Stimulated activated CD8-positive, alpha-beta memory T cell treated with anti-CD3 and anti-CD28 coated beads, Interleukin-4, amount 100 ng/mL, for 1 hour (primary cell): ENCODE results near the gene AP2A1.
"Not testable (repeated sequence)": the region's sequence is repeated elsewhere in the genome, so short reads cannot be mapped to it uniquely, and the experiment has no call there.

ENCODE experiments used
- DNase-seq, 2 donors: peaks; one replicate each; pipeline ENCODE4 v3.0.0-alpha.2; 2020; ENCODE audit warnings: low read depth in 2 of 2, low spot score in 1 of 2

AP2A1 gene

DNA sequence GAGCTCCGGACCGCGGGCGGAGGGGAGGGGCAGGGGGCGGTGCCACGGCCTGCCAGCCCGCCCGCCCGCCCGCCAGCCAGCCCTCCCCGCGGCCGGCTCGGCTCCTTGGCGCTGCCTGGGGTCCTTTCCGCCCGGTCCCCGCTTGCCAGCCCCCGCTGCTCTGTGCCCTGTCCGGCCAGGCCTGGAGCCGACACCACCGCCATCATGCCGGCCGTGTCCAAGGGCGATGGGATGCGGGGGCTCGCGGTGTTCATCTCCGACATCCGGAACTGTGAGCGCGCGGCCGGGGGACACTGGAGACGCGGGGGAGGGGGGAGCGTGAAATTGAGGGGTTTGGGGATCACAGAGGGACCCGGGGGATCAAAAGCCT, at the start of gene AP2A1:
Gene AP2A1 (plus strand): TSS at position 72 of the 370 bp plus-strand sequence. CDS start 133 bp downstream, at position 205.
- peak in 1 of 2 donors; percentile 20 for DNase-seq

DNA sequence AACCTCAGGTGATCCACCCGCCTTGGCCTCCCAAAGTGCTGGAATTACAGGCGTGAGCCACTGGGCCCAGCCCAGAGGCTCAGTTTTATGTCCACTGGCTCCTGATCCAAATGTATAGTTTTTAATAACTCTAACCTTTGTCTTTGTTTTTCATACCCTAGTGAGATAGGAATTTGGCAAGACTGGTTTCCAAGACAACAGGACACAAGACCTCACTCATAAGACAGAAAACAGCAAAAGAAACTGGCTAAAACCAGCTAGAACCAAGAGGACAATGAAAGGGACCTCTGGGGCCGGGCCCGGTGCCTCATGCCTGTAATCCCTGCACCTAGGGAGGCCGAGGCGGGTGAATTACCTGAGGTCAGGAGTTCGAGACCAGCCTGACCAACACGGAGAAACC, 48.3 kb upstream of the AP2A1 start:
- DNase-seq: no peak

DNA sequence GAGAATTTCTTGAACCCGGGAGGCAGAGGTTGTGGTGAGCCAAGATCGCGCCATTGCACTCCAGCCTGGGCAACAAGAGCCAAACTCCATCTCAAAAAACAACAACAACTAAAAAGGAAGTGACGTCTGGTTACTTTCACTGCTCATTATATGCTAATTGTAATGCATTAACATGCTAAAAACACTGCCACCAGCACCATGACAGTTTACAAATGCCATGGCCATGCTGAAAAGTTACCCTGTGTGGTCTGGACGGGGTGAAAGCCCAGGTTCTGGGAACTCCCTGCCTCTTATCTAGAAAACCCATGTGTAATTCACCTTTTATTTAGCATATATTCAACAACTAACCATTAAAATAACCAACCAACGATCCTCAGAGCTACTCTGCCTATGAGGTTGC, 47.8 kb upstream of the AP2A1 start:
- DNase-seq: no peak

DNA sequence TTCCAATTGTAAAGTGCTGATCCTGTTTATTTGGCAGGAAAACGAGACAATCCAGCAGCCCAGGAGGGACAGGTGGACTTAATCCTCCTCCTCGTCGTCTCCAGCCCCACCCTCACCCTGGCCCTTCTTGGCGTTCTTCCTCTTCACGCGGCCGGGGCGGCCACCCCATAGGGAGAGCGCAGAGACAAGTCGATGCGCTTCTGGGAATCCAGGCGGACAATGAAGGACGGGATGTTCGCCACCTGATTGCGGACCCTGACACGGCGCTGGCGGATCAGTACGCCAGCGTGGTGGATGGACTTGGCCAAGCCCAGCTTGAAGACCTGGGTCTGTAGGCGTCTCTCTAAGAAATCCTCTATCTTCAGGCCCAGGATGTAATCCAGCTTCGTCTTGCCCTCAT, 47.4 kb upstream of the AP2A1 start:
- DNase-seq: not testable (repeated sequence)

DNA sequence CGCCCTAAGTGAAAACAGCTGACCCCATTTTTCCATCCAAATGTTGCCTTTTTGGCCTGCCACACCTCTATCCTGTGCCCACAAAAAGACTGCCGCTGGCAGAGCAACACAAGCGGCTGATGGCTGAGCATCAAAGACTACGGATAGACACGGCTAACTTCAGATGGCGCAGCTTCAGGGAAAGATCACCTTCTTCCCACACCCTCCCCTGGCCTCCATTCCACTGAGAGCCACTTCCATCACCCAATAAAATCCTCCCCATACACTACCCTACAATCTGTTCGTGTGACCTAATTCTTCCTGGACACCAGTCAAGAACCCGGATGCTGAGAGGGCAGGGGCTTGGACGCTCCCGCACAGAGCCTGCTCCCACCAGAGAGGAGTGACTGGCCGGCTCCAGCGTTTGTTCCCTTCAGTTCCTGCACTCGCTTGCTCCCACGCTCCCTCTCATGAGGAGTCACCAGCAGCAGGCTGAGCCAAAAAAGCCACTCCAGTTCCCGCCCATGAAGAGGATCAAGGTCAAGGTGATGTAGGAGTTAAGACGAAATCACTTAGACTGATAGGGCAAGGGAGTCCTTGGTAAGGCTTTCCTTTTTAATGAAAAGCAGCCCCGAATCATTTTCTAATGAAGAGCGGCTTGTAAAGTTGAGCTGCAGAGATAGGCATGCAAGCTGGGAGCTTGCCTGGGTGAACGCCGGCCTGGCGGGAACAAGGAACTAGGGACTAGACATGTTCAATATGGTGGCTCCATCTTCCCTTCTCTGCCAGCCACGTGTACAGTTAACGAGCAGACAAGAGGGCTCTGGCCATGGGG, 39.4 kb upstream of the AP2A1 start:
- DNase-seq: no peak

DNA sequence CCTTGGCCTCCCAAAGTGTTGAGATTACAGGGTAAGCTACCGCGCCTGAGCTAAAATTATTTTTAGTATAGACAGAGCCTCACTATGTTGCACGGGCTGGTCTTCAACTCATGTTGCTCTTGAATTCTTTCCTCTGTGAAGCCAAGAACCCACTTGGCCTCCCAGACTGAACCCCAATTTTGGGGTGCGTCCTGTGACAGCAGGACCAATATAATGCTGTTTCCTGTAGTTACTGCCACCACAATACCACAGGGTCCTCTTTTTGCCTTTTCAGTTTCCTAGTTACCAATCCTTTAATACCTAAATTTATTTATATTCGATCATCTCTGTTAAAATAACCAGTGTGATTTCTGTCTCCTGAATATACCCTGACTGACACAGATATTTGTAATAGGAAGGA, 36.6 kb upstream of the AP2A1 start:
- no peak for DNase-seq

DNA sequence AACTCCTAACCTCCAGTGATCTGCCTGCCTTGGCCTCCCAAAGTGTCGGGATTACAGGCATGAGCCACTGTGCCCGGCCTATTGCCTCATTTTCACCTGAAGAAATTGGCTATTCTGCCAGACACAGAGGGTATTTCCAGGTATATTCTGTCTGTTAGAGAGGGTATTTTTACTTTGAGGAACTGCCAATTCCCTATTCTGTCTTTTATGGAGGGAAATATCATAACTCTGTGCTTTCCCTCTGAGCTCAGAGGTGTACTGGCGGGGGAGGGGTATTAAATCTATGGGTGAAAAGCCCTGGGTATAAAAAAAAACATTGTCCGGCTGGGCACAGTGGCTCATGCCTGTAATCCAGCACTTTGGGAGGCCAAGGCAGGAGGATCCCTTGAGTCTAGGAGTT, 28.5 kb upstream of the AP2A1 start:
- DNase-seq: no peak

DNA sequence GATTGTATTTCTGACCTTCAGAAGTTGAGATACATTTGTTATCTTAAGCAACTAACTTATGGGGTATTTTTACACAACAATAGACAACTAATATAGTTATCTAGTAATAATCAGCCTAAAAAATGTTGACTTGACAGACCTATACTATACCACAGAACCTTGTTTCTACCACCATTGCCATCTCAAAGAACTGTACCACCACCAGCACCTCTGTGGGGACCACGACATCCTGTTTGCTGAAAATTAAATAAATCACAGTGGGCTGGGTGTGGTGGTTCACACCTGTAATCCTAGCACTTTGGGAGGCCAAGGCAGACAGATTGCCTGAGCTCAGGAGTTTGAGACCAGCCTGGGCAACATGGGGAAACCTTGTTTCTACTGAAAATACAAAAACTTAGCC, 27.7 kb upstream of the AP2A1 start:
- DNase-seq: no peak

DNA sequence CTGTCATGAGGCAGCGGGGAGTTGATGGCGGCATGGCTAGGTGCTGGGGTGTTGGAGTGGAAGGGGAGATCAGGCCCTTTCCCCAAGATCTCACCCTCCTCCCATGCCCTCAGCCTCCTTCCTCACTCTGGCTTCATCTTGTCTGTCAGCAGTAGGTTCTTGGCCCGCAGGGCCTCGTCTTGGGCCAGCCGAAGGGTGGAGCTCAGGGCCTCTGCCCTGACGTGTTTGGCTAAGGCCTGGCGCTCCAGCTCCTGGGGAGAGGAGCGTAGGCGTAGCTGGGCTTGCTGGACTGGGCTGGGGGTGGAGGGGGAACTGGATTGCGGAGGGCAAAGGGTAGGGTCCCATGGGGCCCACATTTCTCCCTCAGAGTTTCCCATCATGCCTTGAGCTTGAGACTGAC, 26.9 kb upstream of the AP2A1 start:
- DNase-seq: no peak

DNA sequence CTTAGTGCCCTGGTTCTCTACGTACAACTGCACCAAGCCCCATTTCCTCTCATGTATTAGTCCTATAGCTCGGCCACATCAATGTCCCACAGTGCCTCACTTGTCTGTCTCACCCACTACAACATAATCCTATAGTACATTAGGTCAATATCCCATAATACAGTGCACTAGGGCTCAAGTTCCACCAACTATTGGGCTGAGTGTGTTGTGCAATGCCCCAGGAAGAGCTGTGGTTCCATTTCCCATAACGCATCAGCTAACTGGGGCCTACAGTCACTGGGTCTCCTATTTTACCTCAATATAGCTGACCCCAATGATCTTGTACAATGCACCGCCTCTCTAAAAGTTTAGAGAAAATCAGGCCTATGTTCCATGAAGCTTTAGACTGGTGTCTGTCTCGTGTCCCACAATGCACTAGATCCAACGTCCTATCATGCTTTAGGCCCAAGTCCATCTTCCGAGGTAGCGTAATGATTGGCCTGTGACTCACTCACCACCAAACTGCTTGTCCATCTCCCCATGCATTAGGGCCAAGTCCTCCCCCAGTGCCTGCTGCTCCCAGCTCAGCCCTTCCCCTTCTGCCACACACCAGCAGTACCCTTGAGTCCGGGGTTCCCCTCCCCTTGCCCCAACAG, 25.5 kb upstream of the AP2A1 start:
- no peak for DNase-seq

DNA sequence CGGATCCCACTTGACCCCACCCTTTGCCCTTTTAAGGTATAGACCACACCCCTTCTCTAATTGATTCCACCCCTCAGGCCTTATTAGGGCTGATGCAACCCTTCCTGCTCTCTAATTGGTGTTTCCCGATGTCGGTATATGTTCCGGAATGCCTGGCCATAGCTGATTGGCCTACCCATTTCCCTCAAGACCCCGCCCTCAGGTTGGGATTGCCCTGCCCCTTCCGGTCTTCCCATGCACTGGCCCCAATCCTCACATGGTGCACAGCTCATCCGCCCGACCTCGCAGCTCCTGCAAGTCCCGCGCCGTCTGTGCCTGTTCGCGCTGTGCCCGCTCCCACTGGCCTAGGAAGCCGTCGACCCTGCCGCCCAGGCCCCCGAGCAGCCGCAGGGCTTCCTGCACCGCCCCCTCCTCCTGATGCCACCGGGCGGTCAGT, 21.8 kb upstream of the AP2A1 start:
- DNase-seq: no peak

DNA sequence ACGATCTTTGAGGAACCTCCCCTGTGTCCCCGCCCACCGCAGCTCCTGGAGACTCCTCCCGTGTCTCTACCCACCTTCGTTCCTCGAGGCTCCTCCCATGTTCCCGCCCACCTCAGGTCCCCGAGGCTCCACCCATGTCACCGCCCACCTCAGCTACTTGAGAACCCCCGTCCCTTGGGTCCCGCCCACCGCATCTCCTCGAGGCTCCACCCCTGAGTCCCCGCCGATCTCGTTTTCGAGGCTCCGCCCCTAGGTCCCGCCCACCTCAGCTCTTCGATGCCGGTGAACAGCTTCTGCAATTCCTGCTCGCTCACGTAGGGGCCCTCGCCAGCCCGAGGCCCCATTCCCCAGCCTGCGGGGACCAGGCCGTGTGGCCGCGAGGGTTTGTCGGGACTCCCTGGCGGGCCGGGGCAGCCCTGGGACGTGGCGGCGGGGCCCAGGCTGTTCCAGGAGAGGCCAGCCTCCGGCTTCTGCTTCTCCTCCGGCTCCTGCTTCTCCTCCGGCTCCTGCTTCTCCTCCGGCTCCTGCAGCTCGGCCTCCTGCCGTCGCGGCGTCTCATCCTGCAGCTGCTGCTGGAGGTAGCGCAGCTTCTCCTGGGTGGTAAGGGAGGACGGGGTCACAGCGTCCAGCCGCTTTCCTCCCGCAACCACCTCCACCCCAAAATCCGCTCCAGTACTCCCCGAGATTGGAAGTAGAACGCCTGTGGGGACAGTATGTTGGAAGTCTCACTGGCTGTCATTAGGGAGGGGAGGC, 20.4 kb upstream of the AP2A1 start:
- peak in 1 of 2 donors; percentile 3 for DNase-seq

DNA sequence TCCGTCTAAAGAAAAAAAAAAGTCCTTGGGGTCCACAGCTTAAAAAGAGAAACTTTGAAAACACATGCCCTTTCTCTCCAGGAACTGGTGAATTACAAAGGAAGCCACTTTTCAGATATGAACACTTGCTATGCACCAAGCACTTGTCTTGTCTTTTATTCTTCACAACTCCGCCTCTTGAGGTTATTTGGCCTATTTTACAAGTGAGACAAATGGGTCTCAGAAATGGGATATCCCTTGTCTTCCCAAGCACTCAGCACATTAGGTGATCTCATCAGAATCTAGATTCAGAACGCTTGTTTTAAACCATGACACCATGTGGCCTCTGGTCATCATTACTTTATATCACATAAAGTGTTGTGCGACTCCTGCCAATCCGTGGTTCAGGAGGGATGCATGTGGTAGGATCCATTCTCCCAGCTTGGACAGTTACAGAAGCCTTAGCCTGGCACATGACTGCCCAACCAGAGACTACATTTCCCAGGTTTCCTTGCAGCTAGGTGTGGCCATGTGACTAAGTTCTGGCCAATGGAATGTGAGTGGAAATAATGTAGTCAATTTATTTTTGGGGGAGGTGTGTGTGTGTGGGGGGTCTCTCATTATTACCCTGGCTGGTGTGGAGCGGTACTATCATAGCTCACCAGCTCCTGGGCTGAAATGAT, 17.6 kb upstream of the AP2A1 start:
- DNase-seq: no peak

DNA sequence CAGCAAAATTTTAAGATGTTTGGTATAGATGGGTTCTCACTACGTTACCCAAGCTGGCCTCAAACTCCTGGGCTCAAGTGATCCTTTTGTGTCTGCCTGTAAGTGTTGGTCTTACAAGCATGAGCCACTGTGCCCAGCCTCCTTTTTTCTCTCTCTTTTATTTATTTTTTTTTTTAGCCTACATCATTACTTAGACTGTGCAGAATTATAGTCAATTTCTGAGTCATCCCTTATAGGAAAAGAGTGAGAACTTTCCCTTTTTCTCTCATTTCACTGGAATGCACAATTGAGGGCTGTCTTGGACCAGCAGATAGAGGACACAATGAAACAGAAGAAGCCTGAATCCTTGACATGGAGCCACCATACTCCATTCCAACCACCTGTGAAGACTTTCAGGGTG, 17.0 kb upstream of the AP2A1 start:
- no peak for DNase-seq

DNA sequence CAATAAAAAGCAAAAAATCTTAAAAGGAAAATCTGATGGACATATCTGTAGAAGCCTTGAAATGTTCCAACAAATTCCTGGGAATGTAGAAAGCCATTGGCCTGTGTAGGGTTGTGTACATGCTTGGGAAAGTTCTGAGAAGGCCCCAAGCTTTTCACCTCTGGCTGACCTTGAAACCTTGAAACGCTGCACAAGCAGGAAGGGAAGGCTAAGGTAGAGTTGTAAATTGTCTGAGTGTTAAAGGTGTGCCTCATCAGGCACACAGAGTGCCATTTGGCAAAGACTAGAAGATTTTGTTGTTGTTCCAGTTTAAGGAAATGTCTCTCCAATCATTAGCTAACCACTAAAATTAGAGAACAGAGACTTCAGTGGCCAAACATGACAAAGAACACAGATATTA, 14.1 kb upstream of the AP2A1 start:
- DNase-seq: no peak

DNA sequence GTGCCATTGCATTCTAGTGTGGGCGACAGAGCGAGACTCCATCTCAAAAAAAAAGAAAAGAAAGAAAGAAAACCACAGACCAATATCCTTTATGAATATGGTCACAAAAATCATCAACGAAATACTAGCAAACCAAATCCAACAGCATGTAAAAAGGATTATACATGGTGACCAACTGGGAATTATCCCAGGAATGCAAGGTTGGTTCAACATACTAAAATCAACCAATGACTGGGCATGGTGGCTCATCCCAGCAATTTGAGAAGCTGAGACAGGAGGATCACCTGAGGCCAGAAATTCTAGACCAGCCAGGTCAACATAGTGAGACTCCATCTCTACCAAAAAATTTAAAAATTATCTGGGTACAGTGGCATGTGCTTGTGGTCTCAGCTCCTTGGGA, 10.8 kb upstream of the AP2A1 start:
- no peak for DNase-seq

DNA sequence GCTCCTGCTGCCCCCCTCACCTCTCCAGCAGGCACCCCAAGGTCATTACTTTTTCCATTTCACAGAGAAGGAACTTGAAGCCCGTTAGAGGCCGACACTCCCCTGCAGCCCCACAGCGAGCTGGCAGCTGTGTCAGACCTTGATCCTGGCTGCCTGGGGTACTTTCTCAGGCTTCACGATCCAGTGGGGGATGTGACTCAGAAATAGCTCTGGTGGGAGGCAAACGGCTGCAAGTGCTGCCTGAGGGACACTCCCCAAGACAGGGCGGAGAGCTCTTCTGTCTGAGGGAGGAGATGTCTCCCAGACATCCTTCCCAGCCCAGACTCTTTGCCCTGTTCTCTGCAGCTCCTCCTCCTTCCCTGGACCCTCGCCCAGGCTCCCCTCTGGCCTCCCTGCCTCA, 8.5 kb upstream of the AP2A1 start:
- no peak for DNase-seq

DNA sequence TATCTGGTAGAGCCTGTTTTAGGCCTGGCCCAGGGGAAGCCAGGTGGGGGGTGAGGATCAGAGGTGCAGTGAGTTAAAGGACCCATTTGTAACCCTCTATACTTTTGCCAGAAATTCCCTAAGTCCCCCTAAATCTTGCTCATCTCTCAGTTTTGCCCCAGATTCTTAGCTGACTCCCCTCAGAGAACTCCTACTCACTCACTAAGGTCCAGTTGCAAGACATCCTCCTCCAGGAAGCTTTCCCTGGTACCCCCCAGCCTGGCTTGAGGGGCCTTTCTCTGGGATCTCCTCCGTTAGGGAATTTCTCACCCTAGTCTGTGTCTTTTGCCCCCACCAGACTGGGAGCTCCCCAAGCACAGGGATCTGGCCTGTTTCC, 5.6 kb upstream of the AP2A1 start:
- DNase-seq: no peak

DNA sequence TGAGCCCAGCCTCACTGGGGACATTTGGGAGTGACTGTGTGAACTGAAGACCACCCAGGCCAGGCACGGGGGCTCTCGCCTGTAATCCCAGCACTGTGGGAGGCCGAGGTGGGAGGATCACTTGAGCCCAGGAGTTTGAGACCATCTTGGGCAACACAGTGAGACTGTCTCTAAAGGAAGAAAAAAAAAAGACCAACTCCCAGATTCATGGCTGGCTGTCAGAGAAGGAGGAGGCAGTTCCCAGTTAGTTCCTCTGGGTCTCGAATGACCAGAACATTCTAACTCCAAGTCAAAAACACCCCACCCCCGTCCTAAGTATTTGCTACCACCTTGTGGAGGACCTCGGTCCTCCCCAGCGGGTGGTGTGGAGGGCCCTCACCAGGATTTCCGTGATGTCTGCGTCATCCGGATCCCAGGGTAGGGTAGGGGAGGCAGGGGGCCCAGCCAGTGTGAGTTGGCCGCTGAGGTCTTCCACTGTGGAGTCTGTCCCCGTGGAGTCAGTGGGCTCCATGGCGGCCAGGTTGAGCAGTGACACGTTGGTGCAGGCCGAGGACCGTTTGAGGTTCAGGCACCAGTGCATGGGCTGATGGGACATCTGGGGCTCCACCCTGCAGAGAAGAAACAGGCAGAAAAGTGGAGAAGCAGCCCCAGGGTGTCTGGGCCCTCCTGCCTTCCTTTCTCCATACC, 5.0 kb upstream of the AP2A1 start:
- no peak for DNase-seq

DNA sequence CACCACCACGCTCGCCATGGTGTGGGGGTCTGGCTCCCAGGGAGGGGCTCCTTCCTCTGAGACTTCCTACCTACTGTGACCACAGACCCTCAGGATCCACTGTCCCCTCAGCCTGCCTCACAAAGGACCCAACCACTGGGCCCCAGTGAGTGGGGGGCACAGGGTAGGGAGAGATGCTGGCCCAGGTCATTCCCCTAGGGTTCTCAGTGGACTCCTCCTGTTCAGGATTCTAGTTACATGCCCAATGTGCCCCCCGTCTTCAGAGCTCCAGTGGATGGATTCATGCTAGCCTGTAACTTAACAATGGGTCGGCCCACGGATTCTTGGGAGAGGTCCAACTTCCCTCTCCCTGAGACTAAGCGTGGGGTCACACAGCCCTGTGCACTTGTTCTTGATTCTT, 3.6 kb upstream of the AP2A1 start, which contains the start of gene TSKS:
Gene TSKS (minus strand): TSS at position 77 of the 400 bp plus-strand sequence. CDS start 59 bp downstream, at position 18.
- no peak for DNase-seq

DNA sequence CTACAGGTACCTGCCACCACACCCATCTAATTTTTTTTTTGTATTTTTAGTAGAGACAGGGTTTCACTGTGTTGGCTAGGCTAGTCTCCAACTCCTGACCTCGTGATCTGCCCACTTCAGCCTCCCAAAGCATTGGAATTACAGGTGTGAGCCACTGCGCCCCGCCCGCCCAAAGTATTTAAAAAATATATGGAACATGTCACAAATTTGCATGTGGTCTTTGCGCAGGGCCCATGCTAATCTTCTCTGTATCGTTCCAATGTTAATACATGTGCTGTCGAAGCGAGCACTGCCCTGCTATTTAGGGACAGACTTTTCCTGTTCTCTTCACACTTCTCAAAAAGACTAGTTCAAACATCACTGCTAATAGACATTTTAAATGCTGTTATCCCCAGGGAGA, 2.5 kb upstream of the AP2A1 start:
- no peak for DNase-seq
